Naive thymus-derived CD4-positive, alpha-beta T cell (primary cell): ENCODE results near the gene BANF2. TPM values are rescaled to one million over a fixed set of nuclear protein-coding genes. Genes with fewer than 3 reads are reported as not detected.

Experiments used
- ATAC-seq: fragments of 150-1000 bp; cut with Tn5 transposase; 2 replicates; pipeline ENCODE4 v1.10.0; 2021; ENCODE audit warnings: mild to moderate bottlenecking, moderate library complexity
- CTCF ChIA-PET: fragments of 350-600 bp; sonication (Branson Sonifier 250); formaldehyde crosslinking; loops from one replicate; lab custom pipeline; 2021; ENCODE audit warnings: antibody characterized with exemption; lab: Charles Lee
- POLR2A ChIA-PET: fragments of 350-600 bp; sonication (Branson Sonifier 250); formaldehyde crosslinking; loops from one replicate; lab custom pipeline; 2021; ENCODE audit warnings: antibody characterized with exemption, inconsistent platforms; lab: Charles Lee
- DNase-seq, 9 donors: peaks; one replicate each; pipeline versions ENCODE4 v3.0.0 to v3.0.0-alpha.2; 2020 to 2022; ENCODE audit warnings: mixed read lengths in 1 of 9
- H3K27ac ChIP-seq: one replicate; pipeline ENCODE4 v1.7.0; 2013; ENCODE audit warnings: mild to moderate bottlenecking, low read depth, low read length, moderate library complexity
- H3K27me3 ChIP-seq, 2 donors: one replicate each; pipeline ENCODE4 v1.7.0; 2013; ENCODE audit warnings: low read length in 2 of 2, mild to moderate bottlenecking in 2 of 2, moderate library complexity in 2 of 2; ENCODE audit not compliant: control insufficient read depth in 2 of 2, insufficient read depth in 2 of 2
- H3K36me3 ChIP-seq, 3 experiments: 1 replicate in 2 of 3; 2 replicates in 1 of 3; pipeline ENCODE4 v1.7.0; 2013; ENCODE audit warnings: low read length in 3 of 3, mild to moderate bottlenecking in 3 of 3, moderate library complexity in 1 of 3; ENCODE audit not compliant: insufficient read depth in 3 of 3, control insufficient read depth in 2 of 3
- H3K4me1 ChIP-seq, 2 donors: one replicate each; pipeline ENCODE4 v1.7.0; 2013; ENCODE audit warnings: low read length in 2 of 2, mild to moderate bottlenecking in 2 of 2, moderate library complexity in 1 of 2; ENCODE audit not compliant: control insufficient read depth in 2 of 2, insufficient read depth in 2 of 2
- H3K4me3 ChIP-seq: 2 replicates; pipeline ENCODE4 v1.7.0; 2013; ENCODE audit warnings: mild to moderate bottlenecking, low read length
- H3K9me3 ChIP-seq, 3 experiments: 1 replicate in 2 of 3; 2 replicates in 1 of 3; pipeline ENCODE4 v1.7.0; 2013; ENCODE audit warnings: low read length in 3 of 3; ENCODE audit not compliant: control insufficient read depth in 2 of 3
- H3K27ac Mint-ChIP-seq, 9 donors: one replicate each; pipeline ENCODE4 v1.8.0; 2020 to 2022; ENCODE audit warnings: mixed read lengths in 9 of 9, mild to moderate bottlenecking in 8 of 9, moderate library complexity in 5 of 9, inconsistent platforms in 2 of 9
- H3K27me3 Mint-ChIP-seq, 5 donors: one replicate each; pipeline ENCODE4 v1.8.0; 2021 to 2022; ENCODE audit warnings: mixed read lengths in 5 of 5, mild to moderate bottlenecking in 1 of 5
- H3K36me3 Mint-ChIP-seq, 5 donors: one replicate each; pipeline ENCODE4 v1.8.0; 2020 to 2022; ENCODE audit warnings: mixed read lengths in 5 of 5, mild to moderate bottlenecking in 3 of 5, inconsistent platforms in 1 of 5
- H3K4me1 Mint-ChIP-seq, 7 donors: one replicate each; pipeline ENCODE4 v1.8.0; 2020 to 2022; ENCODE audit warnings: mixed read lengths in 7 of 7, mild to moderate bottlenecking in 3 of 7, inconsistent platforms in 1 of 7
- H3K4me3 Mint-ChIP-seq, 10 donors: one replicate each; pipeline ENCODE4 v1.8.0; 2020 to 2022; ENCODE audit warnings: mild to moderate bottlenecking in 10 of 10, mixed read lengths in 10 of 10, moderate library complexity in 6 of 10, inconsistent platforms in 2 of 10
- H3K9me3 Mint-ChIP-seq, 11 donors: one replicate each; pipeline ENCODE4 v1.8.0; 2020 to 2022; ENCODE audit warnings: mixed read lengths in 11 of 11, mild to moderate bottlenecking in 4 of 11, inconsistent platforms in 1 of 11, moderate library complexity in 1 of 11
- intact Hi-C, 2 donors: fragments of 100-400 bp; cut with micrococcal nuclease; formaldehyde crosslinking; loops; one replicate each; pipeline ENCODE4 v1.15.1; 2023
- polyA plus RNA-seq, 2 donors: library from polyadenylated mRNA; unstranded; fragments of 300-500 nt; fragmentation: Illumina TruSeq; gene quantifications; one replicate each; pipeline ENCODE4 v1.2.3, GENCODE V29; 2021
- total RNA-seq, 6 experiments: library from RNA in 5 of 6; stranded (reverse) in 5 of 6; gene quantifications; 1 replicate in 5 of 6; 2 replicates in 1 of 6; pipeline ENCODE4 v1.2.3 and lab custom pipeline; 2021 to 2026

Gene BANF2
- total and polyA plus RNA-seq, 7 experiments from 2014 or later, result not detected

DNA sequence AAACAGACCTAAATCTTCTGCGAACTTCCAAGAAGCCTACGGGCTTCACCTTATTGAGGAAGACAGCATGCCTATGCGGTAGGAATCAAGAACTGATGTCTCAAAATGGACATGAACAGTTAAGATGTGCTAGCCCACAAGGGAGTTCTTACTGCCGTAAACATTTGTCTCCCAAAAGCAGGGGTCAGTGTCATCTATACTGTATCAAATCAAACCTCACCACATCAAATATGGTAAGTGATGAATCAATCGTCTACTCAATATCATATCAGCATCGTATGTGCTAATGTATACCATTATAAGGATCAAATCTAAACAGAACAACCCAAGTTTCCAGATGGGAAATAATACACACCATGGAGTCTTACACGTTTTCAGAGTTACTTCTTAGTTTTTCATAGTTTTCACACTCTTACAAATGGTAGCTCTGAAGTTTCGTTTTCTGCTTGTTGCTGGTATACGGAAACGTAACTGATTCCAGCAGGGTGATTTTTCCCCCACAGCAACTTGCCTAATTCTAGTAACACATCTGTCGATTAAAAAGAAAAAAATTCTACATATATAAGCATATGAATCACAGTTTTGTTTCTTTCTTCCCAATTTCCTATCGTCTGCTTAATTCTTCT, 30.3 kb upstream of the BANF2 start:
- no peaks in the 10 kb centered on the region for H3K27me3 Mint-ChIP-seq
- CTCF ChIA-PET, result no interaction called here
- intact Hi-C loops, result loop anchor here in 1 of 2 donors (5.0 kb wide), 1 partner anchor 328 kb away; no protein-coding TSS in a partner anchor

DNA sequence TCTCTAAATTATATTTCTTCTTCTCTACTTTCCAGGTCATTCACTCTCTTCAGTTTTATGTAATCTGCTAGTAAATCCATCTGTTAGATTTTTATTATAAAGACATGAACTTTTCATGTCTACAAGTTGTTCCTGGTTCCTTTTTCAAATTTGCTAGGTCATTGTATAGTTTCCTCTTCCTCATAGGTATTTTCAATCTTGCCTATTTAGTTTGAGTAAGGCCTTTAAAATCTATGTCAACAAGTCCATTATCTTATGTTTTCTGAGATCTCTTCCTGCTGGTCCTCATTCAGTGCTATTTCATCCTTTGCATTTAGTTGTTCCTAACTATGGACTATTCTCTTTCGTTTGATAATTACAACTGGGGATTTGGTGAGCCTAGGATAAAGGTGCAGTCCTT, 28.8 kb upstream of the BANF2 start:
- Mint-ChIP-seq H3K36me3 (peaks cover 0 to 29% (median 8%) of the 10 kb centered on the region in 5 donors), H3K9me3 (no peaks in the 10 kb centered on the region), H3K4me3 (no peak overlapping the region), H3K4me1 (peaks cover 3 to 57% (median 14%) of the 10 kb centered on the region in 7 donors), H3K27me3 (no peaks in the 10 kb centered on the region), H3K27ac (no peak overlapping the region)
- ChIA-PET CTCF (no interaction called here), POLR2A (no interaction called here)
- Histone ChIP-seq H3K27me3 (no peaks in the 10 kb centered on the region), H3K4me3 (no peak overlapping the region), H3K36me3 (no peaks in the 10 kb centered on the region), H3K4me1 (no peaks in the 10 kb centered on the region), H3K9me3 (no peaks in the 10 kb centered on the region), H3K27ac (no peak overlapping the region)
- no peak for DNase-seq
- intact Hi-C loops, result no loop called here
- no peak for ATAC-seq

More for the DNA sequence above, 30.3 kb upstream of the BANF2 start:
- no peaks in the 10 kb centered on the region for H3K9me3 Mint-ChIP-seq
- Histone ChIP-seq H3K4me3 (no peak overlapping the region), H3K27me3 (no peaks in the 10 kb centered on the region), H3K27ac (no peak overlapping the region), H3K36me3 (no peaks in the 10 kb centered on the region), H3K9me3 (no peaks in the 10 kb centered on the region), H3K4me1 (no peaks in the 10 kb centered on the region)
- H3K27ac Mint-ChIP-seq, result no peak overlapping the region
- DNase-seq (no peak), ATAC-seq (no peak)
- peaks cover 13 to 61% (median 25%) of the 10 kb centered on the region in 7 donors for H3K4me1 Mint-ChIP-seq
- H3K36me3 Mint-ChIP-seq, result peaks cover 0 to 31% (median 8%) of the 10 kb centered on the region in 5 donors
- POLR2A ChIA-PET, result no interaction called here
- no peak overlapping the region for H3K4me3 Mint-ChIP-seq

DNA sequence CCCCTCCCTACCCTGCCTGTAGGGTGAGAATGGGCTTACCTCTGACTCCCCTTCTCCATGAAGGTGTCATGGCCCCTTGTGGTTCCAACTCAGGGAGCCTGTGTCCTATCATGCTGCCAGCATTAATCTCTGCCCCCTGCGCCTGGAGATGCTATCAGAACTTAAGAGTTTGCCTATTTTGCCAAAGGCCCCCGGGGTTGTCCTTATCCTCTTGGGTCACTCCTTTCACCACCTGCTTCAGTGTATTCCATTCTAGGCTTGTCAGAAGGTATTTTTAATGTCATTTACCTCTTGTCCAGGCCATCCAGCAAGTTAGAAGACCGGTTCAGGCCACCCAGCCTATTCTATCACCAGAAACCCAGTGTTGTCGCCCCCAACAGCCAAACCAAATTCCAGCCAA, 28.2 kb upstream of the BANF2 start:
- Mint-ChIP-seq H3K27ac (no peak overlapping the region), H3K27me3 (no peaks in the 10 kb centered on the region), H3K9me3 (no peaks in the 10 kb centered on the region), H3K36me3 (peaks cover 0 to 30% (median 8%) of the 10 kb centered on the region in 5 donors), H3K4me3 (no peak overlapping the region), H3K4me1 (peaks cover 0 to 56% (median 8%) of the 10 kb centered on the region in 7 donors)
- no peaks in the 10 kb centered on the region for H3K4me1 ChIP-seq
- no peaks in the 10 kb centered on the region for H3K9me3 ChIP-seq
- H3K27me3 ChIP-seq, result no peaks in the 10 kb centered on the region
- intact Hi-C loops, result no loop called here
- ATAC-seq (no peak), DNase-seq (no peak)
- H3K27ac ChIP-seq, result no peak overlapping the region
- ChIA-PET CTCF (no interaction called here), POLR2A (no interaction called here)
- no peaks in the 10 kb centered on the region for H3K36me3 ChIP-seq
- no peak overlapping the region for H3K4me3 ChIP-seq

DNA sequence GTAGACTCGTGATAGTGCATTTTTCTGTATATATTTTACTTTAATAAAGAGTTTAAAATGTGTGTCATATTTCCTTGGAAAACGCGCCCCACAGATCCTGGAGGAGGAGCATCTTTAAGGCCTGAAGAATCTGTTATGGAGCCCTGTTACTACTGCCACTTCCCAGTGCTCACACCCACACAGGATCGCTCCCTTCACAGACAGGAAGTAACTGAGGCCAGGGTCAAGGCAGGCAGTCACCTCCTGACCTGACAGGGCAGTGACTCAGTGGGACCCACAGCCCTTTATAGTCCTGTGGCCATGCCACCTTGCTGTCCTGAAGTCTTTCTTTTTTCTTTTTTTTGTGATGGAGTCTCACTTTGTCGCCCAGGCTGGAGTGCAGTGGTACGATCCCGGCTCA, 26.7 kb upstream of the BANF2 start:
- Histone ChIP-seq H3K4me1 (no peaks in the 10 kb centered on the region), H3K27me3 (no peaks in the 10 kb centered on the region), H3K4me3 (no peak overlapping the region), H3K27ac (no peak overlapping the region), H3K36me3 (no peaks in the 10 kb centered on the region), H3K9me3 (no peaks in the 10 kb centered on the region)
- no peaks in the 10 kb centered on the region for H3K9me3 Mint-ChIP-seq
- no peak overlapping the region for H3K4me3 Mint-ChIP-seq
- ChIA-PET CTCF (no interaction called here), POLR2A (no interaction called here)
- H3K4me1 Mint-ChIP-seq, result peaks cover 0 to 47% (median under 1%) of the 10 kb centered on the region in 7 donors
- peak overlapping the region in 2 of 9 donors; percentile 4 to 28 for H3K27ac Mint-ChIP-seq
- ATAC-seq, result no peak
- peaks cover 0 to 27% (median 8%) of the 10 kb centered on the region in 5 donors for H3K36me3 Mint-ChIP-seq
- no peak for DNase-seq
- intact Hi-C loops, result no loop called here
- no peaks in the 10 kb centered on the region for H3K27me3 Mint-ChIP-seq

DNA sequence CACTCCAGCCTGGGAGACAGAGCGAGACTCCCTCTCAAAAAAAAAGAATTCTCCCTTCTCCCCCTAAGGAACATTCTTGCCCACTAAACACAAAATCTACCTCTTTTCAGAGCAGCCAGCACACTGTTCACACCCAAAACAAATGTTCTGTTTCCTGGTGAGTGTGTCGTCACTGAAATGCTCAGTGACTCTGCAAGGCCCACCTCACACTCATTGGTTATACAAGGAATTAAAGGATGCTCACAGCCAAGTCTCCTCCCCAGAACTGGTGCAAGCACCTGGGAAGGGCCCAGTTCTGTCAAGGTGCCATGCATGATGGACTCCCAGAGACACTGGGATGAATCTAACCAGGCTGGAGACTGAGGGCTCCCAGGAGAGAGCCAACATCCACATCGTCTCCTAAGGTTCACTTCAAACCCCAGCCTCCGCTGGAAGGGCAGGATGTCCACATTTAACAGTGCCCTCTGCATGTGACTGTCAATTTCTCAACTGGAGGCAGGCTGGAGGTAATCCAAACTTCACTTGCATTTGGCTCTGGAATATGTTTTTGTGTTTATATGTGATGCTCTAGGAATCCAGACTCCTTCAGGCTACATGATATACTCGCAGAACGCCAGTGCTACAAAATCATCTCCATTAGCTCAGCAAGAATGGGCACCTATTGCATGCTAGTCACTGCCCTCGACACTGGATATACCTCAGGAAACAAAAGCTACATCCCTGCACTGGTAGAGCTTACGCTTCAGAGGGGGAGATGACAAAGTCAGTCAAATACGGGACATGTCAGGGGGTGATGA, 24.8 kb upstream of the BANF2 start:
- Histone ChIP-seq H3K9me3 (no peaks in the 10 kb centered on the region), H3K4me1 (peaks cover 0 to 5% of the 10 kb centered on the region in 2 donors), H3K27me3 (no peaks in the 10 kb centered on the region), H3K36me3 (no peaks in the 10 kb centered on the region), H3K27ac (no peak overlapping the region), H3K4me3 (no peak overlapping the region)
- peaks cover 5 to 48% (median 11%) of the 10 kb centered on the region in 7 donors for H3K4me1 Mint-ChIP-seq
- no peaks in the 10 kb centered on the region for H3K27me3 Mint-ChIP-seq
- ChIA-PET CTCF (no interaction called here), POLR2A (interaction anchor here (1.0 kb wide), 1 partner anchor 13 kb away, joined by 3 read pairs; no protein-coding TSS in a partner anchor)
- H3K36me3 Mint-ChIP-seq, result peaks cover 0 to 25% (median 8%) of the 10 kb centered on the region in 5 donors
- no peak overlapping the region for H3K4me3 Mint-ChIP-seq
- intact Hi-C loops, result no loop called here
- no peaks in the 10 kb centered on the region for H3K9me3 Mint-ChIP-seq
- no peak overlapping the region for H3K27ac Mint-ChIP-seq
- DNase-seq, result no peak
- ATAC-seq, result no peak

DNA sequence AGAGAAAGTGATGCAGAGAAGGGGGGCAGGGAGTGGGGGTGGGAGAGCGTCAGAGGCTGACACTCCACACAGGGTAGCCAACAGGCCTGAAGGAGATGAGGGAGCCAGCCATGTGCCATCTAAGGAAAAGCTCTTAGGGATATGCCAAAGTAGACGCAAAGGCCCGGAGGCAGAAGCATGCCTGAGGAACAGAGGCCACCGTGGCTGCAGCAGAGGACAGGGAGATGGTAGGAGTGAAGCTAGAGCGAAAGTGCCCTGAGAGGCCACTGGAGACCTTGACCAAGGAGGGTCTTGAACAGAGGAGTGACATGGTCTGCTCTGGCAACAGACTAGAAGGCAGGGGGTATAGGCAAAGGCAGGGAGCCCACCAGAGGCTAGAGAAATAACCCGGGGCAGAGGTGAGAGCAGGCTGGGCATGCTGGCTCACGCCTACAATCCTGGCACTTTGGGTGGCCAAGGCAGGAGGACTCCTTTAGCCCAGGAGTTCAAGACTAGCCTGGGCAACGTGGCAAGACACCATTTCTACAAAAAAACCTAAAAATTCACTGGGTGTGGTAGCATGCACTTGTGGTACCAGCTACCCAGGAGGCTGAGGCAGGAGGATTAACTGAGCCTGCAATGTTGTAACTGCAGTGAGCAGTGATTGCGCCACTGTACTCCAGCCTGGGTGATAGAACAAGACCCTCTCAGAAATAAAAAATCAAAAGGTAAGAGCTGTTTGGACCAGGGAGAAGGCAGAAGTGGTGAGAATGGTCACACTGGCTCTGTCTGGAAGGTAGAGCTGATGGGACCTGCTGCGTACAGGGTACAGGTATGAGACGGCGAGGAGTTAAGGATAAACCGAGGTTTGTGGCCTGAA, 24.0 kb upstream of the BANF2 start:
- H3K27ac Mint-ChIP-seq, result no peak overlapping the region
- peaks cover 13 to 49% (median 16%) of the 10 kb centered on the region in 7 donors for H3K4me1 Mint-ChIP-seq
- no peak overlapping the region for H3K4me3 Mint-ChIP-seq
- Histone ChIP-seq H3K27me3 (no peaks in the 10 kb centered on the region), H3K4me3 (no peak overlapping the region), H3K36me3 (no peaks in the 10 kb centered on the region), H3K4me1 (peaks cover 0 to 13% of the 10 kb centered on the region in 2 donors), H3K27ac (no peak overlapping the region), H3K9me3 (no peaks in the 10 kb centered on the region)
- POLR2A ChIA-PET, result interaction anchor here (1.0 kb wide), 1 partner anchor 12 kb away, joined by 3 read pairs; no protein-coding TSS in a partner anchor
- DNase-seq (no peak), ATAC-seq (no peak)
- no peaks in the 10 kb centered on the region for H3K27me3 Mint-ChIP-seq
- H3K9me3 Mint-ChIP-seq, result no peaks in the 10 kb centered on the region
- CTCF ChIA-PET, result no interaction called here
- intact Hi-C loops, result no loop called here
- H3K36me3 Mint-ChIP-seq, result peaks cover 0 to 22% (median 6%) of the 10 kb centered on the region in 5 donors
